ENCODE results near the gene TSC22D3.

- TF ChIP-seq CTCF (IDR thresholded peaks at IDR 0.05) (no peak), EZH2 (IDR thresholded peaks at IDR 0.05; ENCODE audit: borderline replicate concordance, insufficient read depth, low read depth, low read length, poor library complexity, severe bottlenecking) (no peak)
These were observed 36.8 kb downstream of the TSC22D3 start for GRCh38 chrX:107738768-107739167.
